PFSK-1 (cell line): ENCODE results near the gene NUDCD3.

Experiments
- FOXP2 ChIP-seq: optimal IDR thresholded peaks from 2 replicates; pipeline ENCODE3; 2011; ENCODE audit warnings: borderline replicate concordance, control low read depth, inconsistent platforms; ENCODE audit not compliant: insufficient read depth; ENCODE audit errors: extremely low read length, extremely low read depth
- POLR2AphosphoS5 ChIP-seq: IDR thresholded peaks from 2 replicates; pipeline ENCODE4 v1.6.1; 2012; ENCODE audit warnings: low read depth, mild to moderate bottlenecking, control low read depth, low read length, moderate library complexity
- REST ChIP-seq, 2 experiments: IDR thresholded peaks; 2 replicates each; pipeline versions ENCODE4 v1.6.1 to v1.8.0; 2011 to 2012; ENCODE audit warnings: low read depth in 2 of 2, low read length in 2 of 2, control low read depth in 1 of 2, inconsistent platforms in 1 of 2, mild to moderate bottlenecking in 1 of 2, moderate library complexity in 1 of 2; ENCODE audit not compliant: insufficient read depth in 1 of 2
- SIN3A ChIP-seq: IDR thresholded peaks from 2 replicates; pipeline ENCODE4 v1.6.1; 2012; ENCODE audit warnings: mild to moderate bottlenecking, low read length, moderate library complexity, borderline replicate concordance; ENCODE audit not compliant: insufficient read depth
- TAF1 ChIP-seq: IDR thresholded peaks from 2 replicates; pipeline ENCODE4 v1.6.1; 2012; ENCODE audit warnings: low read length, control low read depth, borderline replicate concordance; ENCODE audit not compliant: insufficient read depth

Gene NUDCD3

GRCh38 chr7:44376429-44377133 lies 113.9 kb downstream of the NUDCD3 start:
- TF ChIP-seq SIN3A (no peak), TAF1 (no peak), REST (IDR thresholded peaks at IDR 0.05; ENCODE audit: insufficient read depth in 1 of 2, low read depth in 2 of 2, low read length in 2 of 2) (no peak), FOXP2 (no peak), POLR2AphosphoS5 (no peak)

GRCh38 chr7:44375926-44376342 lies 114.5 kb downstream of the NUDCD3 start:
- TF ChIP-seq REST (IDR thresholded peaks at IDR 0.05; ENCODE audit: insufficient read depth in 1 of 2, low read depth in 2 of 2, low read length in 2 of 2) (no peak), POLR2AphosphoS5 (no peak), TAF1 (no peak), FOXP2 (no peak), SIN3A (no peak)

- TF ChIP-seq SIN3A (no peak), REST (IDR thresholded peaks at IDR 0.05; ENCODE audit: insufficient read depth in 1 of 2, low read depth in 2 of 2, low read length in 2 of 2) (no peak), FOXP2 (no peak), TAF1 (no peak), POLR2AphosphoS5 (no peak)
Measured at GRCh38 chr7:44375236-44375699, 115.2 kb downstream of the NUDCD3 start.

GRCh38 chr7:44374007-44374763 lies 116.3 kb downstream of the NUDCD3 start:
- TF ChIP-seq FOXP2 (no peak), TAF1 (no peak), REST (IDR thresholded peaks at IDR 0.05; ENCODE audit: insufficient read depth in 1 of 2, low read depth in 2 of 2, low read length in 2 of 2) (no peak), SIN3A (no peak), POLR2AphosphoS5 (no peak)
